NCI-H1092 (cell line): ENCODE data around the gene HIVEP3.

Source experiments
- DNase-seq: peaks from one replicate; lab custom pipeline; 2025; lab: John Stamatoyannopoulos, UW

HIVEP3 gene

GRCh38 chr1:41758500-41758899 is 160.2 kb downstream of the HIVEP3 start:
- DNase-seq: no peak

GRCh38 chr1:41754540-41754939 is 164.2 kb downstream of the HIVEP3 start:
- no peak for DNase-seq

- DNase-seq: no peak
These were observed 166.1 kb downstream of the HIVEP3 start for GRCh38 chr1:41752514-41753170.

GRCh38 chr1:41751804-41752513 is 166.8 kb downstream of the HIVEP3 start:
- DNase-seq: no peak

- no peak for DNase-seq
These were observed 168.6 kb downstream of the HIVEP3 start for GRCh38 chr1:41749991-41750745.

- DNase-seq: no peak
These were observed 173.7 kb downstream of the HIVEP3 start for GRCh38 chr1:41745022-41745421.

GRCh38 chr1:41743366-41743765 is 175.4 kb downstream of the HIVEP3 start:
- DNase-seq: no peak

GRCh38 chr1:41742219-41742618 is 176.5 kb downstream of the HIVEP3 start:
- peak; percentile 57 for DNase-seq

- no peak for DNase-seq
These were observed 177.5 kb downstream of the HIVEP3 start for GRCh38 chr1:41741244-41741643.

GRCh38 chr1:41740630-41741239 is 178.0 kb downstream of the HIVEP3 start:
- DNase-seq: no peak

- no peak for DNase-seq
These were observed 178.7 kb downstream of the HIVEP3 start for GRCh38 chr1:41740058-41740457.

- DNase-seq: no peak
These were observed 179.4 kb downstream of the HIVEP3 start for GRCh38 chr1:41739061-41739955.

- DNase-seq: no peak
These were observed 180.2 kb downstream of the HIVEP3 start for GRCh38 chr1:41738475-41738874.

- no peak for DNase-seq
These were observed 180.7 kb downstream of the HIVEP3 start for GRCh38 chr1:41738006-41738405.

- DNase-seq: no peak
These were observed 183.0 kb downstream of the HIVEP3 start for GRCh38 chr1:41735631-41736260.

- DNase-seq: no peak
These were observed 183.6 kb downstream of the HIVEP3 start for GRCh38 chr1:41735139-41735538.

- no peak for DNase-seq
These were observed 184.3 kb downstream of the HIVEP3 start for GRCh38 chr1:41734201-41734970.

GRCh38 chr1:41733725-41734124 is 185.0 kb downstream of the HIVEP3 start:
- no peak for DNase-seq

GRCh38 chr1:41733021-41733420 is 185.7 kb downstream of the HIVEP3 start:
- no peak for DNase-seq

- DNase-seq: no peak
These were observed 187.1 kb downstream of the HIVEP3 start for GRCh38 chr1:41731516-41732030.
